Heart right ventricle (tissue), 16 donors: ENCODE data around the gene LAMA2. TPM values are rescaled to one million over a fixed set of nuclear protein-coding genes. Genes with fewer than 3 reads are reported as not detected.

Experiments
- ATAC-seq, 8 donors: fragments of 200-7000 bp; cut with Tn5 transposase; one replicate each; pipeline ENCODE4 v1.9.1; 2020; ENCODE audit warnings: mild to moderate bottlenecking in 8 of 8, moderate library complexity in 8 of 8, moderate number of reproducible peaks in 1 of 8
- DNase-seq, 2 donors: peaks; one replicate each; pipeline ENCODE4 v3.0.0-alpha.2; 2020
- H3K27ac ChIP-seq, 10 donors: fragments of 200-600 bp; sonication (generic) in 2 of 10; one replicate each; pipeline versions ENCODE4 v1.5.0 to v1.8.0; 2020 to 2022; ENCODE audit warnings: mild to moderate bottlenecking in 3 of 10
- H3K27me3 ChIP-seq, 7 donors: fragments of 200-600 bp; one replicate each; pipeline ENCODE4 v1.8.0; 2021 to 2022; ENCODE audit warnings: mild to moderate bottlenecking in 2 of 7
- H3K36me3 ChIP-seq, 9 donors: fragments of 200-600 bp; sonication (generic) in 1 of 9; one replicate each; pipeline versions ENCODE4 v1.5.0 to v1.8.0; 2020 to 2022; ENCODE audit warnings: mild to moderate bottlenecking in 2 of 9
- H3K4me1 ChIP-seq, 9 donors: fragments of 200-600 bp; sonication (generic) in 1 of 9; one replicate each; pipeline versions ENCODE4 v1.5.0 to v1.8.0; 2020 to 2022; ENCODE audit warnings: mild to moderate bottlenecking in 4 of 9
- H3K4me3 ChIP-seq, 10 donors: fragments of 200-600 bp; sonication (generic) in 2 of 10; one replicate each; pipeline versions ENCODE4 v1.5.0 to v1.8.0; 2020 to 2022; ENCODE audit warnings: mild to moderate bottlenecking in 7 of 10, moderate library complexity in 2 of 10
- H3K9me3 ChIP-seq, 11 donors: fragments of 200-600 bp in 10 of 11; sonication (generic) in 2 of 11; one replicate each; pipeline versions ENCODE4 v1.5.0 to v1.8.0; 2013 to 2022; ENCODE audit warnings: mild to moderate bottlenecking in 2 of 11, control low read depth in 1 of 11, moderate library complexity in 1 of 11
- WGBS, 2 donors: extraction: QIAGEN DNeasy Blood & Tissue Kit; methylation state at CpG; one replicate each; pipeline ENCODE4 v1.1.7; 2013; ENCODE audit warnings: inconsistent platforms in 1 of 2; 5-methylcytosine and 5-hydroxymethylcytosine counted together
- intact Hi-C, 10 donors: fragments of 100-400 bp; cut with DNase I; formaldehyde crosslinking; loops; one replicate each; pipeline versions ENCODE4 v1.11.1 to v1.14.2; 2022
- polyA plus RNA-seq, 2 donors: library from polyadenylated mRNA; stranded (reverse); fragments of 200-250 nt; gene quantifications; one replicate each; pipeline ENCODE4 v1.2.3, GENCODE V29; 2013
- total RNA-seq, 10 donors: library from RNA; stranded (reverse); fragmentation: NEBNext Ultra II Directional in 3 of 10; extraction: Animal tissue kit (Norgen Biotek cat#: 25700) in 3 of 10; gene quantifications; one replicate each; pipeline versions ENCODE4 v1.2.1 to v1.2.4, GENCODE V29; 2021 to 2023
- TF ChIP-seq, protein P1 (sequence below), 9 donors: fragments of 200-600 bp; sonication (generic) in 2 of 9; IDR thresholded peaks; one replicate each; pipeline versions ENCODE4 v1.5.0 to v1.8.0; 2021 to 2022; ENCODE audit warnings: antibody characterized with exemption in 9 of 9, mild to moderate bottlenecking in 5 of 9, moderate library complexity in 1 of 9
- donor health status: Arrhythmogenic right ventricular cardiomyopathy.
- donor health status: ischemic (EF 13 %, LVEDD 7.1; RV severe dilation, severe dysfunction).
- donor health status: healthy with polysubstance abuse.
- donor health status: DM: no; HTN: yes; CAD: no.
- donor health status: DM: no; HTN: no; CAD: no.
- donor health status: ischemic (EF 25% LVEDD 6.9; RV normal size, moderate dysfunction).
- donor health status: ischemic (EF 25% LVEDD 5.7; RV mildly dilated, moderate dysfunction).
- donor health status: healthy.
- donor health status: DM: yes; HTN: yes; CAD: no.
- donor health status: Ischemic cardiomyopathy.
- donor health status: ischemic (EF 35%, LVEDD 5.7; RV mildly dilated, moderate dysfunction).
- donor health status: nonischemic (EF 11% LVEDD 7.7; RV severe dilation, severe dysfunction).
- donor health status: DM: yes; HTN: yes; CAD: no.
- donor health status: PGD.
- donor health status: ischemic (EF 29% LVEDD 5.4; RV normal size, mild dysfunction).
- donor health status: nonischemic (EF 23%, LVEDD 6.1; RV moderate dilation, normal function).

LAMA2 gene
- total and polyA plus RNA-seq, 12 donors = 31.1 to 293 (median 223) TPM

DNA sequence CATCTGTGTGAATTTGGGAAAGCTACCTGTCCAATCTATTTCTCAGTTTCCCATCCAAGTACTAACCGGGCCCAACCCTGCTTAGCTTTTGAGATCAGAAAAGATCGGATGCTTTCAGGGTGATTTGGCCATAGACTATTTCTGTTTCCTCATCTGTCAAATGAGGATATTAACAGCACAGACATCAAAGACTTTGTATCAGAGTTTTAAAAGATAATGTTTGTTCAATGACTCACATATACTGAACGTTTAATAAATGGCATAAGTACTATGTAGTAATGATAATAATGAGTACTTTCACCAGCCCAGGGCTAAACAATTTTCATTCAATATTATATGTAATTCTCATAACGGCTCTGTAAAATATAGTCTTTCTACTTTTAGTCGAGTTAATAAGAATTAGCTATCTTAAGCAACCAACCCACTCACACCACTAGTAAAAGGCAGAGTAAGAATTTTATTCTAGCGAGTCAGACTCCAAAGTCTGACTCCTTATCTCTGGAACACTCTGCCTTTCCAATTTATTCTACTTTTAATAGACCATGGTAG, 610.5 kb downstream of the LAMA2 start:
- Histone ChIP-seq H3K4me1 (peaks cover 0 to 57% (median 36%) of the 10 kb centered on the region in 9 donors), H3K27me3 (no peaks in the 10 kb centered on the region), H3K27ac (peak overlapping the region in 7 of 10 donors; percentile 7 to 94 (median 58)), H3K9me3 (no peaks in the 10 kb centered on the region), H3K36me3 (peaks cover 0 to 66% (median 23%) of the 10 kb centered on the region in 9 donors), H3K4me3 (no peak overlapping the region)
- intact Hi-C loops = loop anchor here in 2 of 10 donors (10.0 kb wide), 3 partner anchors 241 to 531 kb away; no protein-coding TSS in a partner anchor
- TF ChIP-seq, protein P1, sequence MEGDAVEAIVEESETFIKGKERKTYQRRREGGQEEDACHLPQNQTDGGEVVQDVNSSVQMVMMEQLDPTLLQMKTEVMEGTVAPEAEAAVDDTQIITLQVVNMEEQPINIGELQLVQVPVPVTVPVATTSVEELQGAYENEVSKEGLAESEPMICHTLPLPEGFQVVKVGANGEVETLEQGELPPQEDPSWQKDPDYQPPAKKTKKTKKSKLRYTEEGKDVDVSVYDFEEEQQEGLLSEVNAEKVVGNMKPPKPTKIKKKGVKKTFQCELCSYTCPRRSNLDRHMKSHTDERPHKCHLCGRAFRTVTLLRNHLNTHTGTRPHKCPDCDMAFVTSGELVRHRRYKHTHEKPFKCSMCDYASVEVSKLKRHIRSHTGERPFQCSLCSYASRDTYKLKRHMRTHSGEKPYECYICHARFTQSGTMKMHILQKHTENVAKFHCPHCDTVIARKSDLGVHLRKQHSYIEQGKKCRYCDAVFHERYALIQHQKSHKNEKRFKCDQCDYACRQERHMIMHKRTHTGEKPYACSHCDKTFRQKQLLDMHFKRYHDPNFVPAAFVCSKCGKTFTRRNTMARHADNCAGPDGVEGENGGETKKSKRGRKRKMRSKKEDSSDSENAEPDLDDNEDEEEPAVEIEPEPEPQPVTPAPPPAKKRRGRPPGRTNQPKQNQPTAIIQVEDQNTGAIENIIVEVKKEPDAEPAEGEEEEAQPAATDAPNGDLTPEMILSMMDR (IDR thresholded peaks at IDR 0.05) = no peak
- DNase-seq = no peak
- peak in 2 of 8 donors; percentile 48 to 54 for ATAC-seq
- 46 to 54% methylated on average over 6 of the region's 6 CpGs for WGBS, 2 donors

DNA sequence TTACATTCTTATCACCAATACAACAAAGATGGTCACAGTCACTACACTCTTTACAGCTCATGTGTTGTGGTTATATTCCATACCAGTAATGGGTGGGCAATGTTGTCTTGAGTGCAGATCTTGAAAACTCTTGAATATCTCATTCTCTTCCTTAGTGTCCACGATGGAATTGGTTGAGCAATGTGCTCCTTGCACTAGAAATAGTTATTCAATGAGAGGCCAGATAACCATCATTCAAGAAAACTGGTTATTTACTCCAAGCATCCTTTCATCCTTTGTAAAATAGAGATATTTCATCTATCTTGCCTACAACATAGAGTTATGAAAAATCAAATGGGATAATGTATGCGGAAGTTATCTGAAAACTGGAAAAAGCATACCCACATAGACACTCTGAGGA, 611.2 kb downstream of the LAMA2 start:
- intact Hi-C loops = loop anchor here in 2 of 10 donors (10.0 kb wide), 3 partner anchors 241 to 531 kb away; no protein-coding TSS in a partner anchor
- Histone ChIP-seq H3K36me3 (peaks cover 0 to 67% (median 23%) of the 10 kb centered on the region in 9 donors), H3K27me3 (no peaks in the 10 kb centered on the region), H3K27ac (peak overlapping the region in 5 of 10 donors; percentile 35 to 94 (median 58)), H3K4me3 (no peak overlapping the region), H3K9me3 (no peaks in the 10 kb centered on the region), H3K4me1 (peaks cover 0 to 57% (median 35%) of the 10 kb centered on the region in 9 donors)
- DNase-seq = no peak
- ATAC-seq = no peak
- TF ChIP-seq, protein P1 (IDR thresholded peaks at IDR 0.05) = no peak
- 88 to 91% methylated on average over 2 of the region's 2 CpGs for WGBS, 2 donors

DNA sequence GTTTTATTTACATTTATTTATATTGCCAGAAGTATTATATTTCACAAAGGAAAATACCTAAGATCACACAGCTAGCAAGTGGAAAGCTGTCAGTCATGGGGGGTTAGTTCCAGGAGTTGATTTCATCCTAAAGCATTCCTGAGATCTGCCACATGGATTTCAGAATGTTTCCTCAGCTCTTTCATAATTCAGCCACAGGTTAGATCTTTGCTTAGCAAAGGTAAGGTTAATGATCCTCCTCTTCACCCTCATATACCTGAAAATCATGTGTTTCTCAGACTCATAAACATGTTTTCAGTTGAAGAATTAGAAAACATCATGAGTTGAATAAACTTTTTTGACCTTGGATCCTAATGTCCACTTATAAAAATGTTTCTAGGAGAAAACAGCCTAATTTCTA, 611.6 kb downstream of the LAMA2 start:
- TF ChIP-seq, protein P1 (IDR thresholded peaks at IDR 0.05) = no peak
- peak overlapping the region in 2 of 10 donors; percentile 58 to 70 for H3K27ac ChIP-seq

DNA sequence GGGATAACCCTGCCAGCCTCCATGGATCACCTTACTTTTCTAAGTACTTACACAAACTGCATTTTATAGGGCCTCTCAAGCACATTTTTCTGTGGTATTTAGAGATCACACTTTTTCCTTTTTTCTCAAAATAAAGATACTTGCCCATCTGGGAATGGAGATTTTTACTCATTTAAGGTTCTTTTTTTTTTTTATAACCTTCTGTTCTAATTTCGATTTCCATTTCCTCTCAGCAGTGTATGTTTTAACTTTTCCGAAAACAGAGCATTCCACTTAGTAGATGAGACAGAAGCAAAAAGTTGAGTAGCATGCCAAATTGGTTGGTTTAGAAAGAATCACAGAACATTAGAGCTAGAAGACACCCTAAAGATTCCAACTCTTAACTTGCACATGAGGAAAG, 612.7 kb downstream of the LAMA2 start:
- peaks cover 0 to 51% (median 21%) of the 10 kb centered on the region in 9 donors for H3K4me1 ChIP-seq
- H3K36me3 ChIP-seq = peaks cover 0 to 82% (median 23%) of the 10 kb centered on the region in 9 donors
- TF ChIP-seq, protein P1 (IDR thresholded peaks at IDR 0.05) = no peak

More for the DNA sequence above, 611.6 kb downstream of the LAMA2 start:
- H3K4me3 ChIP-seq = no peak overlapping the region
- peaks cover 0 to 56% (median 30%) of the 10 kb centered on the region in 9 donors for H3K4me1 ChIP-seq
- peaks cover 0 to 71% (median 23%) of the 10 kb centered on the region in 9 donors for H3K36me3 ChIP-seq
- ATAC-seq (no peak), DNase-seq (no peak)
- intact Hi-C loops = loop anchor here in 2 of 10 donors (10.0 kb wide), 3 partner anchors 240 to 530 kb away; no protein-coding TSS in a partner anchor
- H3K9me3 ChIP-seq = no peaks in the 10 kb centered on the region
- H3K27me3 ChIP-seq = no peaks in the 10 kb centered on the region

More for the DNA sequence above, 612.7 kb downstream of the LAMA2 start:
- intact Hi-C loops = loop anchor here in 5 of 10 donors (5.0 to 10.0 kb wide), 6 partner anchors 77 to 529 kb away; no protein-coding TSS in a partner anchor
- DNase-seq = no peak
- no peak overlapping the region for H3K4me3 ChIP-seq
- H3K27me3 ChIP-seq = no peaks in the 10 kb centered on the region
- ATAC-seq = no peak
- no peaks in the 10 kb centered on the region for H3K9me3 ChIP-seq
- H3K27ac ChIP-seq = no peak overlapping the region
- WGBS, 2 donors = 87 to 89% methylated on average over 2 of the region's 2 CpGs
